NCI-H345 treated with DMSO at 0.1 percent for 48 hours (cell line): ENCODE measurements around the gene OLFM4.
A peak's percentile ranks its signal among the peaks of the same experiment; 100 is the strongest.

ENCODE experiments used
- DNase-seq: peaks from one replicate; lab custom pipeline; 2025; ENCODE audit not compliant: unreplicated experiment; lab: John Stamatoyannopoulos, UW

The OLFM4 gene

GRCh38 chr13:53014495-53015443 is 13.8 kb upstream of the OLFM4 start:
- no peak for DNase-seq

- no peak for DNase-seq
These were observed 12.6 kb upstream of the OLFM4 start for GRCh38 chr13:53015971-53016370.

GRCh38 chr13:53017433-53017970 is 11.1 kb upstream of the OLFM4 start:
- no peak for DNase-seq

GRCh38 chr13:53018690-53019647 is 9.6 kb upstream of the OLFM4 start:
- no peak for DNase-seq

- no peak for DNase-seq
These were observed 7.8 kb upstream of the OLFM4 start for GRCh38 chr13:53020764-53021335.

- no peak for DNase-seq
These were observed 5.4 kb upstream of the OLFM4 start for GRCh38 chr13:53023246-53023645.

GRCh38 chr13:53028063-53028462 is 550 bp upstream of the OLFM4 start:
- no peak for DNase-seq

- no peak for DNase-seq
These were observed 4.2 kb downstream of the OLFM4 start for GRCh38 chr13:53032849-53033248.

- no peak for DNase-seq
These were observed 10.4 kb downstream of the OLFM4 start for GRCh38 chr13:53038993-53039392.

- no peak for DNase-seq
These were observed 13.4 kb downstream of the OLFM4 start for GRCh38 chr13:53041968-53042516.

GRCh38 chr13:53042877-53043276 is 14.3 kb downstream of the OLFM4 start:
- DNase-seq: no peak

- DNase-seq: no peak
These were observed 14.8 kb downstream of the OLFM4 start for GRCh38 chr13:53043398-53043797.

GRCh38 chr13:53045189-53045588 is 16.6 kb downstream of the OLFM4 start:
- no peak for DNase-seq

- no peak for DNase-seq
These were observed 20.3 kb downstream of the OLFM4 start for GRCh38 chr13:53048880-53049279.

- DNase-seq: no peak
These were observed 21.5 kb downstream of the OLFM4 start for GRCh38 chr13:53050151-53050550.

- DNase-seq: no peak
These were observed 24.1 kb downstream of the OLFM4 start for GRCh38 chr13:53052675-53053074.

- DNase-seq: no peak
These were observed 26.0 kb downstream of the OLFM4 start for GRCh38 chr13:53054569-53054968.

- no peak for DNase-seq
These were observed 29.6 kb downstream of the OLFM4 start for GRCh38 chr13:53058065-53058679.

- no peak for DNase-seq
These were observed 32.4 kb downstream of the OLFM4 start for GRCh38 chr13:53060840-53061490.

GRCh38 chr13:53064731-53065130 is 36.1 kb downstream of the OLFM4 start:
- peak; percentile 48 for DNase-seq
